Fibroblast of mammary gland (primary cell): ENCODE data around the gene PALLD.
"Not testable (repeated sequence)": the region's sequence is repeated elsewhere in the genome, so short reads cannot be mapped to it uniquely, and the experiment has no call there.

Experiments
- DNase-seq: peaks from one replicate; pipeline ENCODE4 v3.0.0-alpha.2; 2010; ENCODE audit warnings: low read depth
- H3K4me3 ChIP-seq: 2 replicates; pipeline ENCODE4 v1.5.1; 2011; ENCODE audit warnings: low read depth, mild to moderate bottlenecking, low read length, moderate library complexity; ENCODE audit not compliant: control insufficient read depth
- CTCF ChIP-seq: conservative IDR thresholded peaks from 2 replicates; pipeline ENCODE4 v1.5.1; 2011; ENCODE audit warnings: low read depth, low read length, inconsistent platforms; ENCODE audit not compliant: control insufficient read depth, insufficient read depth

The PALLD gene

GRCh38 chr4:168496834-168497233 is at the start of gene PALLD:
TSS of gene PALLD (plus strand) at chr4:168497052.
- TF ChIP-seq CTCF = no peak
- peak; percentile 12 for DNase-seq
- no peak within 1 kb of the TSS for H3K4me3 ChIP-seq

GRCh38 chr4:168449063-168449462 is 47.8 kb upstream of the PALLD start:
- H3K4me3 ChIP-seq, DNase-seq: not testable (repeated sequence)

- no peak overlapping the region for H3K4me3 ChIP-seq
- TF ChIP-seq CTCF = no peak
- DNase-seq = peak; percentile 91
Observed at GRCh38 chr4:168449719-168450452, 47.0 kb upstream of the PALLD start.

GRCh38 chr4:168451331-168451730 is 45.5 kb upstream of the PALLD start:
- H3K4me3 ChIP-seq = no peak overlapping the region
- no peak for TF ChIP-seq CTCF
- DNase-seq = peak; percentile 35

GRCh38 chr4:168451744-168452390 is 45.0 kb upstream of the PALLD start:
- DNase-seq = peak; percentile 87
- no peak for TF ChIP-seq CTCF
- H3K4me3 ChIP-seq = no peak overlapping the region

- no peak for DNase-seq
- no peak overlapping the region for H3K4me3 ChIP-seq
- TF ChIP-seq CTCF = no peak
Observed at GRCh38 chr4:168453146-168453545, 43.7 kb upstream of the PALLD start.

- not testable (repeated sequence) for DNase-seq, H3K4me3 ChIP-seq
Observed at GRCh38 chr4:168458256-168458655, 38.6 kb upstream of the PALLD start.

- TF ChIP-seq CTCF = no peak
- no peak for DNase-seq
- H3K4me3 ChIP-seq = no peak overlapping the region
Observed at GRCh38 chr4:168461821-168462220, 35.0 kb upstream of the PALLD start.
